ENCODE data around the gene PHF24. TPM values are rescaled to one million over a fixed set of nuclear protein-coding genes. Genes with fewer than 3 reads are reported as not detected.
"Not testable (repeated sequence)": the region's sequence is repeated elsewhere in the genome, so short reads cannot be mapped to it uniquely, and the experiment has no call there.

Gene PHF24
- total RNA-seq, 1 experiment from 2014 or later: 0.47 TPM

DNA sequence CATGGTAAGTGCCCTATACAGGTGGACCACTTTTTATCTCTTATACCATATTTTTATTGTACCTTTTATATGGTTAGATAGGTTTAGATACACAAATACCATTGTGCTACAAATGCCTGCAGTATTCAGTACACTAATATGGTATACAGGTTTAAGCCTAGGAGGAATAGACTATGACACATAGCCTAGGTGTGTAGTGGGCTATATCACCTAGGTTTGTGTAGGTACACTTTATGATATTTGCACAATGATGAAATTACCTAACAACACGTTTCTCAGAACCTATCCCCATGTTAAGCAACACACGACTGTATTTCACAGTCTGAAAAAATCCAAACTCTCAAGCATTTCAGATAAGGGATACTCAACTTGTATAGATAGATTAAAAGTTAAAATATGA, 9.6 kb upstream of the PHF24 start (continued):
- TF ChIP-seq, protein P1, sequence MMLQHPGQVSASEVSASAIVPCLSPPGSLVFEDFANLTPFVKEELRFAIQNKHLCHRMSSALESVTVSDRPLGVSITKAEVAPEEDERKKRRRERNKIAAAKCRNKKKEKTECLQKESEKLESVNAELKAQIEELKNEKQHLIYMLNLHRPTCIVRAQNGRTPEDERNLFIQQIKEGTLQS (IDR thresholded peaks at IDR 0.05): no peak
- TF ChIP-seq ZNF274 (IDR thresholded peaks at IDR 0.05; ENCODE audit: low read depth, low read length): no peak
- no peak for TF ChIP-seq POLR2A (IDR thresholded peaks at IDR 0.05; ENCODE audit: borderline replicate concordance, extremely low read depth, insufficient read depth, insufficient read length)

DNA sequence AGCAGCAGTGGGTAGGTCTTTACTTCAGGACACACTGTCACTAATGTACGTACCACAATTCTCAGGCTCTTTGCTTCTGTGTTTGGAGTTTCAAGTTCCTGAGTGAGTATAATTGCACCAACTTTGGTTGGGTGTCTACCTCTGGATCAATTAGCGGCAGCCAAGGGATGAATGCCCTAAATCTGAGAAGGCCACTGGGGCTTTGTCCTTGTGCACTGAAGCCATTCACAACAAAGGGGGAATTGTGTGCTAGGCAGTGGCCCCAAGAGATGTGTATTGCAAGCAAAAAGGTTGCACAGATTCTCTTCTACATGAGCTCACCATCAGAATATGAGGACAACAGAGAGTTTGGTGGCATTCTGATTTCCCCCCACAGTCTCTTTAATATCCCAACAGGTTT, 3.9 kb upstream of the PHF24 start:
- ATAC-seq (no peak), DNase-seq (ENCODE audit: low read depth, low spot score) (no peak)
- Histone ChIP-seq H3K4me3 (replicated peaks in 1 of 2; ENCODE audit: low read depth in 1 of 2, low read length in 2 of 2) (no peak overlapping the region), H3K36me3 (ENCODE audit: control insufficient read depth in 1 of 2, insufficient read depth in 2 of 2, low read length in 2 of 2) (no peaks in the 10 kb centered on the region), H4K20me1 (ENCODE audit: insufficient read depth) (no peaks in the 10 kb centered on the region), H3K9ac (ENCODE audit: low read length) (no peak overlapping the region), H3K4me1 (ENCODE audit: control insufficient read depth in 1 of 2, insufficient read depth in 2 of 2, low read length in 2 of 2) (no peaks in the 10 kb centered on the region), H2AFZ (ENCODE audit: low read depth, low read length, poor library complexity, severe bottlenecking) (no peak overlapping the region), H3K27ac (ENCODE audit: low read depth, low read length) (no peak overlapping the region), H3K9me2 (ENCODE audit: insufficient read depth) (no peaks in the 10 kb centered on the region), H3K9me3 (ENCODE audit: control insufficient read depth in 1 of 2, insufficient read depth in 1 of 2, low read depth in 1 of 2, low read length in 2 of 2) (no peaks in the 10 kb centered on the region), H3K79me2 (ENCODE audit: insufficient read depth, low read length) (no peaks in the 10 kb centered on the region), H3K4me2 (ENCODE audit: low read length) (no peak overlapping the region), H3K27me3 (ENCODE audit: insufficient read depth, low read length) (peaks cover 26% of the 10 kb centered on the region)
- no TSS peak for BruUV-seq (replicated peaks)
- intact Hi-C loops (cut with micrococcal nuclease): no loop called here
- no peak for TF ChIP-seq FOSL1 (IDR thresholded peaks at IDR 0.05; ENCODE audit: low read depth)
- TF ChIP-seq, protein P1 (IDR thresholded peaks at IDR 0.05): no peak
- TF ChIP-seq, protein P2, sequence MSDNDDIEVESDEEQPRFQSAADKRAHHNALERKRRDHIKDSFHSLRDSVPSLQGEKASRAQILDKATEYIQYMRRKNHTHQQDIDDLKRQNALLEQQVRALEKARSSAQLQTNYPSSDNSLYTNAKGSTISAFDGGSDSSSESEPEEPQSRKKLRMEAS (IDR thresholded peaks at IDR 0.05): no peak
- TF ChIP-seq, protein P3, sequence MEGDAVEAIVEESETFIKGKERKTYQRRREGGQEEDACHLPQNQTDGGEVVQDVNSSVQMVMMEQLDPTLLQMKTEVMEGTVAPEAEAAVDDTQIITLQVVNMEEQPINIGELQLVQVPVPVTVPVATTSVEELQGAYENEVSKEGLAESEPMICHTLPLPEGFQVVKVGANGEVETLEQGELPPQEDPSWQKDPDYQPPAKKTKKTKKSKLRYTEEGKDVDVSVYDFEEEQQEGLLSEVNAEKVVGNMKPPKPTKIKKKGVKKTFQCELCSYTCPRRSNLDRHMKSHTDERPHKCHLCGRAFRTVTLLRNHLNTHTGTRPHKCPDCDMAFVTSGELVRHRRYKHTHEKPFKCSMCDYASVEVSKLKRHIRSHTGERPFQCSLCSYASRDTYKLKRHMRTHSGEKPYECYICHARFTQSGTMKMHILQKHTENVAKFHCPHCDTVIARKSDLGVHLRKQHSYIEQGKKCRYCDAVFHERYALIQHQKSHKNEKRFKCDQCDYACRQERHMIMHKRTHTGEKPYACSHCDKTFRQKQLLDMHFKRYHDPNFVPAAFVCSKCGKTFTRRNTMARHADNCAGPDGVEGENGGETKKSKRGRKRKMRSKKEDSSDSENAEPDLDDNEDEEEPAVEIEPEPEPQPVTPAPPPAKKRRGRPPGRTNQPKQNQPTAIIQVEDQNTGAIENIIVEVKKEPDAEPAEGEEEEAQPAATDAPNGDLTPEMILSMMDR (IDR thresholded peaks at IDR 0.05 in 2 of 3, conservative IDR thresholded peaks at IDR 0.05 in 1 of 3; ENCODE audit: borderline replicate concordance in 1 of 3, insufficient read depth in 1 of 3, low read depth in 2 of 3, low read length in 2 of 3): no peak
- TF ChIP-seq ZNF274 (IDR thresholded peaks at IDR 0.05; ENCODE audit: low read depth, low read length): no peak
- TF ChIP-seq YY1 (IDR thresholded peaks at IDR 0.05; ENCODE audit: extremely low read depth, insufficient replicate concordance, low read depth, low read length): no peak
- no peak for TF ChIP-seq CBX3 (IDR thresholded peaks at IDR 0.05; ENCODE audit: low read depth)
- TF ChIP-seq EGR1 (IDR thresholded peaks at IDR 0.05; ENCODE audit: low read depth): no peak
- no peak for TF ChIP-seq EZH2phosphoT487 (IDR thresholded peaks at IDR 0.05; ENCODE audit: borderline replicate concordance)
- no peak for TF ChIP-seq ELF1 (IDR thresholded peaks at IDR 0.05; ENCODE audit: borderline replicate concordance, low read depth)
- TF ChIP-seq ZFX (IDR thresholded peaks at IDR 0.05): no peak
- no peak for TF ChIP-seq POLR2AphosphoS5 (IDR thresholded peaks at IDR 0.05; ENCODE audit: low read depth, low read length)
- TF ChIP-seq CEBPB (IDR thresholded peaks at IDR 0.05; ENCODE audit: low read depth): no peak
- TF ChIP-seq EZH2 (IDR thresholded peaks at IDR 0.05): no peak
- TF ChIP-seq SIN3A (IDR thresholded peaks at IDR 0.05; ENCODE audit: low read depth): no peak
- TF ChIP-seq SRF (IDR thresholded peaks at IDR 0.05; ENCODE audit: low read depth): no peak
- ChIA-PET POLR2A (no interaction called here), RAD21 (ENCODE audit: low non-redundant PET in 1 of 2, low total read pairs in 2 of 2, uncharacterized antibody in 2 of 2, unreplicated experiment in 2 of 2) (no interaction called here), CTCF (no interaction called here)

DNA sequence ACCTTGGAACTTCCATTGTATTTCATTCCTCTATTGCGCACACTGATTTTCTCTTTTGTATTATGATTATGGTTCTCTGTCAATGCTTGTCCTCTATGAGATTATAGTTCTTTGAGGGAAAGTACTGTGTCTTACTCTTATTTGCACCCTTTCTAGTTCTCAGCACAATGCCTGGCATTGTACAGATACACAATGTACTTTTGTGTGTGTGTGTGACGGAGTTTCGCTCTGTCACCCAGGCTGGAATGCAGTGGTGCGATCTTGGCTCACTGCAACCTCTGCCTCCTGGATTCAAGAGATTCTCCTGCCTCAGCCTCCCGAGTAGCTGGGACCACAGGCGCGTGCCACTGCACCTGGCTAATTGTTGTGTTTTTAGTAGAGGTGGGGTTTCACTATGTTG, 2.0 kb upstream of the PHF24 start:
- H4K20me1 ChIP-seq (ENCODE audit: insufficient read depth); DNase-seq (ENCODE audit: low read depth, low spot score); intact Hi-C loops (cut with micrococcal nuclease); H3K79me2 ChIP-seq (ENCODE audit: insufficient read depth, low read length); H3K4me2 ChIP-seq (ENCODE audit: low read length); H2AFZ ChIP-seq (ENCODE audit: low read depth, low read length, poor library complexity, severe bottlenecking); H3K4me3 ChIP-seq (replicated peaks in 1 of 2; ENCODE audit: low read depth in 1 of 2, low read length in 2 of 2); BruUV-seq (replicated peaks); H3K36me3 ChIP-seq (ENCODE audit: control insufficient read depth in 1 of 2, insufficient read depth in 2 of 2, low read length in 2 of 2); POLR2A ChIA-PET; ATAC-seq; RAD21 ChIA-PET (ENCODE audit: low non-redundant PET in 1 of 2, low total read pairs in 2 of 2, uncharacterized antibody in 2 of 2, unreplicated experiment in 2 of 2); H3K9me2 ChIP-seq (ENCODE audit: insufficient read depth); CTCF ChIA-PET; H3K9me3 ChIP-seq (ENCODE audit: control insufficient read depth in 1 of 2, insufficient read depth in 1 of 2, low read depth in 1 of 2, low read length in 2 of 2); H3K27ac ChIP-seq (ENCODE audit: low read depth, low read length); H3K4me1 ChIP-seq (ENCODE audit: control insufficient read depth in 1 of 2, insufficient read depth in 2 of 2, low read length in 2 of 2); H3K9ac ChIP-seq (ENCODE audit: low read length): not testable (repeated sequence)
- peaks cover 39% of the 10 kb centered on the region for H3K27me3 ChIP-seq (ENCODE audit: insufficient read depth, low read length)
